GM13977 (cell line): ENCODE results near the gene OSCP1.
A peak's percentile ranks its signal among the peaks of the same experiment; 100 is the strongest.

Experiments used
- DNase-seq: peaks from one replicate; pipeline ENCODE4 v3.0.0; 2012; ENCODE audit warnings: low spot score
- CTCF ChIP-seq: IDR thresholded peaks from 2 replicates; pipeline ENCODE4 v1.5.1; 2012; ENCODE audit warnings: mild to moderate bottlenecking, control low read depth; ENCODE audit not compliant: insufficient read depth; ENCODE audit errors: extremely low read depth, missing control alignments
- in situ Hi-C: fragments of 300-500 bp; cut with MboI; formaldehyde crosslinking; loops from one replicate; pipeline ENCODE4 v1.12.0; 2022; ENCODE audit warnings: low sequenced_read_pairs, low pct_unique_long_range_greater_than_20kb, mixed read lengths, inconsistent platforms; ENCODE audit not compliant: unreplicated experiment

Gene OSCP1

GRCh38 chr1:36446271-36446670 is 4.0 kb downstream of the OSCP1 start:
- in situ Hi-C loops: no loop called here
- TF ChIP-seq CTCF: peak; percentile 70
- peak; percentile 33 for DNase-seq

- in situ Hi-C loops: no loop called here
- TF ChIP-seq CTCF: no peak
- no peak for DNase-seq
These were observed 7.0 kb downstream of the OSCP1 start for GRCh38 chr1:36443297-36443696.

- in situ Hi-C loops: no loop called here
- no peak for TF ChIP-seq CTCF
- no peak for DNase-seq
These were observed 7.9 kb downstream of the OSCP1 start for GRCh38 chr1:36442337-36442736.

DNA sequence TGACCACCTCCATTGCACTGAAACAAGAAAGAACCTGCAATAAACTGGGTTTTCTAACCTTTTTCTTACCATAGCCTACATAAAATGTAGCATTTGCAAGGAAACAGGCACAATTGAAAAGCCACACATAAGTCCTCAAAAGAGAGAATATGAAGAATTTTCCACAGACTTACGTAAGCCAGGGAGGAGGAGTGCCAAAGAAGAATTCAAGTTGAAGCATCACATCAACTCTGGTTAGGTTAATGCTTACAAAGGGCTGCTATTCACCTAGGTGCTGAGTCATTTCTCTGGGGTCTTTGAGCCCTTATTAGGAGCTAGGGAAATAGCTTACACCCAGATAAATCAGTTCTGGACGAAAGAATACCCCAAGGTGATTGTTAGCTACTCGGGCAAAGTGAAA is 9.6 kb downstream of the OSCP1 start:
- no peak for DNase-seq
- no peak for TF ChIP-seq CTCF
- in situ Hi-C loops: no loop called here

DNA sequence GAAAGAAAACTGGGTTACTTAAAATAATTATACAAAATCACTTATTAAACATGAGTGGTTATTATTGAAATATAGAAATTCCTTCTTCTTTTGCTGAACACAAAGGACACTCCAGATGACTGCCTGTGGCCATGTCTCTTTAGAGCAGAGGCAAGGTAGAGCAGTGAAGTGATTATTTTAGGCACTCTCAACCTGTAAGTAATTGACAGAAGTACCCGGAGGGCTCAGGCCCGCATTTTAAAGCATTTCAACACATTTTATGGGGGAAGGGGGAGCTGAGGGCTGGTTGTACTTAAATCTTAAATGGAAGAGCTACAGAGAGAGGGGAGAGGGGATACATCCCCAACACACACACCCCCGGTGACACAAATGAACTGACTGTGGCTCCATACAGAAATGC is 10.2 kb downstream of the OSCP1 start:
- no peak for TF ChIP-seq CTCF
- no peak for DNase-seq
- in situ Hi-C loops: no loop called here

DNA sequence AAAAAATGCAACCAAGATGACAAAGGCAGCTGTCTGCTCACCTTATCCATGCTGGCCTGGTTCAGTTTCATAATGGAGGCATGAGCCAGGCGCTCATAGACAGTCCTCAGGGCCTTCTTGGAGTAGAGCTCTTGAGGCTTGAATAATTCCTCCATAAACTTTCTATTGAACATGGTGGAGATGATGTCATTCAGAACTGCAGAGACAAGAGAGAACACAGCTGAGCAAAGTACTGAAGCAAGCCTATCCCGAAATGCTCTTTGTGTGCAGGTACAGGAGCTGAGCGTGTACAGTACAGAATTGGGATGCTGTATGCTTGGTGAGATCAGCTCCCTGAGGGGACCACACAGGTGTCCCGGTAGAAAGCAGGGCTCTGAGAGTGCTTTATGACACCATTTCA is 11.5 kb downstream of the OSCP1 start:
- in situ Hi-C loops: no loop called here
- TF ChIP-seq CTCF: no peak

GRCh38 chr1:36436821-36437220 is 13.4 kb downstream of the OSCP1 start:
- no peak for TF ChIP-seq CTCF
- DNase-seq: no peak
- in situ Hi-C loops: no loop called here

More for the DNA sequence above, 11.5 kb downstream of the OSCP1 start:
- no peak for DNase-seq
